ENCODE measurements around the gene BCLAF1. TPM values are rescaled to one million over a fixed set of nuclear protein-coding genes. Genes with fewer than 3 reads are reported as not detected.

BCLAF1 gene
- total and polyA plus RNA-seq, 2 donors (not counting 3 experiments of a cell fraction or from before 2014, with no cell fraction given): 23.4 to 151 TPM

- H3K79me2 ChIP-seq (ENCODE audit: control insufficient read depth, insufficient read depth, low read length): peaks cover 10% of the 10 kb centered on the region
- peaks cover 12% of the 10 kb centered on the region for H3K4me1 ChIP-seq (ENCODE audit: control insufficient read depth, extremely low read depth, insufficient read depth, low read length)
- H3K9me3 ChIP-seq (replicated peaks; ENCODE audit: control insufficient read depth, insufficient read depth, low read length): no peaks in the 10 kb centered on the region
- no peak overlapping the region for H2AFZ ChIP-seq (ENCODE audit: low read depth, low read length)
- H3K9ac ChIP-seq (replicated peaks; ENCODE audit: extremely low read depth, insufficient read depth, low read length): no peak overlapping the region
- FAIRE-seq (no peak), DNase-seq (ENCODE audit: low read depth, low spot score) (no peak)
- POLR2A ChIA-PET: interaction anchor here (2.4 kb wide), 1 partner anchor 36 kb away, joined by 6 read pairs; the partner anchor contains the start of gene BCLAF1
- BruUV-seq (replicated peaks): no TSS peak
- TF ChIP-seq EZH2 (IDR thresholded peaks at IDR 0.05; ENCODE audit: borderline replicate concordance, low read depth, low read length, severe bottlenecking) (no peak), GATA2 (IDR thresholded peaks at IDR 0.05; ENCODE audit: insufficient read depth, insufficient read length, low read depth, low read length) (no peak), MAX (IDR thresholded peaks at IDR 0.05; ENCODE audit: insufficient read depth, insufficient read length) (no peak), FOS (IDR thresholded peaks at IDR 0.05; ENCODE audit: borderline replicate concordance, insufficient read depth, low read length) (no peak), MYC (IDR thresholded peaks at IDR 0.05; ENCODE audit: low read depth, low read length) (no peak), JUN (IDR thresholded peaks at IDR 0.05; ENCODE audit: borderline replicate concordance, insufficient read depth, insufficient read length, low read depth) (no peak), CTCF (IDR thresholded peaks at IDR 0.05; ENCODE audit: extremely low read depth in 1 of 2, insufficient read depth in 1 of 2, low read depth in 1 of 2, low read length in 2 of 2) (no peak), POLR2A (IDR thresholded peaks at IDR 0.05; ENCODE audit: low read depth, low read length) (no peak), POLR2AphosphoS5 (IDR thresholded peaks at IDR 0.05; ENCODE audit: insufficient read depth, low read depth, low read length) (no peak)
- no peaks in the 10 kb centered on the region for H3K27me3 ChIP-seq (ENCODE audit: control insufficient read depth in 2 of 2, insufficient read depth in 2 of 2, low read length in 2 of 2)
- H3K4me2 ChIP-seq (ENCODE audit: insufficient read depth, low read length): no peak overlapping the region
- dilution Hi-C loops (cut with MboI; ENCODE audit: extremely low pct_ligation_motif_present, low sequenced_read_pairs) (no loop called here), intact Hi-C loops (cut with micrococcal nuclease) (no loop called here)
- no peak overlapping the region for H3K27ac ChIP-seq (ENCODE audit: insufficient read depth, low read depth, low read length)
- no peaks in the 10 kb centered on the region for H4K20me1 ChIP-seq (replicated peaks; ENCODE audit: control insufficient read depth, extremely low read depth, insufficient read depth, low read length)
- CTCF ChIA-PET: interaction anchor here (0.6 to 1.2 kb wide), 5 partner anchors 8 to 1536 kb away, joined by 3 to 5 read pairs (median 4); no protein-coding TSS in a partner anchor
- peaks cover 0 to 13% of the 10 kb centered on the region in 2 experiments for H3K36me3 ChIP-seq (ENCODE audit: control insufficient read depth in 2 of 2, extremely low read depth in 1 of 2, insufficient read depth in 2 of 2, low read length in 2 of 2)
- peaks cover 3% of the 10 kb centered on the region for H3K9me1 ChIP-seq (replicated peaks; ENCODE audit: control insufficient read depth, extremely low read depth, insufficient read depth, low read length)
- no peak overlapping the region for H3K4me3 ChIP-seq (replicated peaks in 1 of 3; ENCODE audit: insufficient read depth in 1 of 3, low read depth in 1 of 3, low read length in 3 of 3)
Observed at GRCh38 chr6:136253734-136254133, 35.9 kb downstream of the BCLAF1 start.

Measured in endothelial cell of umbilical vein (primary cell).